SK-N-SH treated with all-trans-retinoic acid at 6 μM for 48 hours (cell line): ENCODE measurements around the gene SMIM14.

Experiments
- ATAC-seq: fragments of 200-7000 bp; cut with Tn5 transposase; 3 replicates; pipeline ENCODE4 v1.9.1; 2020; ENCODE audit warnings: mild to moderate bottlenecking, moderate library complexity
- ARNTL ChIP-seq: fragments of 450-650 bp; formaldehyde crosslinking; IDR thresholded peaks from 2 replicates; pipeline ENCODE4 v1.5.0; 2020; ENCODE audit warnings: low read depth, mild to moderate bottlenecking, moderate library complexity, borderline replicate concordance
- BACH2 ChIP-seq: fragments of 250-450 bp; sonication (Bioruptor Pico); IDR thresholded peaks from 2 replicates; pipeline ENCODE4 v1.9.0; 2021; ENCODE audit warnings: mild to moderate bottlenecking, borderline replicate concordance
- CSDC2 ChIP-seq: fragments of 250-450 bp; sonication (Bioruptor Pico); IDR thresholded peaks from 2 replicates; pipeline ENCODE4 v1.5.0; 2020; ENCODE audit warnings: mild to moderate bottlenecking, moderate library complexity
- CSRNP3 ChIP-seq: fragments of 250-450 bp; sonication (Bioruptor Pico); IDR thresholded peaks from 2 replicates; pipeline ENCODE4 v1.5.1; 2021; ENCODE audit warnings: mild to moderate bottlenecking, moderate library complexity
- GLIS3 ChIP-seq: fragments of 250-450 bp; sonication (Bioruptor Pico); IDR thresholded peaks from 2 replicates; pipeline ENCODE4 v1.5.0; 2020; ENCODE audit warnings: mild to moderate bottlenecking, moderate library complexity
- ISL1 ChIP-seq: fragments of 250-450 bp; sonication (Bioruptor Pico); IDR thresholded peaks from 2 replicates; pipeline ENCODE4 v2.1.2; 2022; ENCODE audit warnings: mild to moderate bottlenecking, moderate library complexity
- OSR1 ChIP-seq: fragments of 250-450 bp; sonication (Bioruptor Pico); IDR thresholded peaks from 2 replicates; pipeline ENCODE4 v1.8.0; 2022; ENCODE audit warnings: moderate library complexity, mild to moderate bottlenecking, inconsistent platforms
- PATZ1 ChIP-seq: fragments of 250-450 bp; sonication (Bioruptor Pico); IDR thresholded peaks from 2 replicates; pipeline ENCODE4 v1.8.0; 2020; ENCODE audit warnings: mild to moderate bottlenecking, moderate library complexity, borderline replicate concordance
- POU6F1 ChIP-seq: fragments of 250-450 bp; sonication (Bioruptor Pico); IDR thresholded peaks from 2 replicates; pipeline ENCODE4 v1.8.0; 2021; ENCODE audit warnings: low read depth, mild to moderate bottlenecking, moderate library complexity, borderline replicate concordance
- PPARA ChIP-seq: fragments of 250-450 bp; sonication (Bioruptor Pico); IDR thresholded peaks from 2 replicates; pipeline ENCODE4 v1.5.0; 2020; ENCODE audit warnings: mild to moderate bottlenecking, borderline replicate concordance
- RARB ChIP-seq: fragments of 250-450 bp; sonication (Bioruptor Pico); IDR thresholded peaks from 2 replicates; pipeline ENCODE4 v1.8.0; 2021; ENCODE audit warnings: mild to moderate bottlenecking, moderate library complexity
- SNAI2 ChIP-seq: fragments of 250-450 bp; sonication (Bioruptor Pico); IDR thresholded peaks from 2 replicates; pipeline ENCODE4 v1.5.0; 2020; ENCODE audit warnings: mild to moderate bottlenecking, moderate library complexity
- TCF4 ChIP-seq: fragments of 250-450 bp; sonication (Bioruptor Pico); IDR thresholded peaks from 2 replicates; pipeline ENCODE4 v1.8.0; 2021; ENCODE audit warnings: mild to moderate bottlenecking, moderate library complexity, borderline replicate concordance
- TOX ChIP-seq: fragments of 250-450 bp; sonication (Bioruptor Pico); IDR thresholded peaks from 2 replicates; pipeline ENCODE4 v1.8.0; 2021; ENCODE audit warnings: mild to moderate bottlenecking, moderate library complexity, borderline replicate concordance
- TSHZ2 ChIP-seq: fragments of 250-450 bp; sonication (Bioruptor Pico); IDR thresholded peaks from 2 replicates; pipeline ENCODE4 v1.5.0; 2020; ENCODE audit warnings: mild to moderate bottlenecking, moderate library complexity
- ZC3H10 ChIP-seq: fragments of 250-450 bp; sonication (Bioruptor Pico); IDR thresholded peaks from 2 replicates; pipeline ENCODE4 v1.5.1; 2021; ENCODE audit warnings: mild to moderate bottlenecking, moderate library complexity
- ZFP3 ChIP-seq: fragments of 250-450 bp; sonication (Bioruptor Pico); IDR thresholded peaks from 2 replicates; pipeline ENCODE4 v1.5.0; 2020; ENCODE audit warnings: mild to moderate bottlenecking, moderate library complexity
- ZFP30 ChIP-seq: fragments of 450-650 bp; formaldehyde crosslinking; IDR thresholded peaks from 2 replicates; pipeline ENCODE4 v1.5.0; 2022; ENCODE audit warnings: mild to moderate bottlenecking, moderate library complexity
- ZNF565 ChIP-seq: fragments of 450-650 bp; formaldehyde crosslinking; conservative IDR thresholded peaks from 2 replicates; pipeline ENCODE4 v1.5.0; 2020; ENCODE audit warnings: low read depth, mild to moderate bottlenecking, moderate library complexity
- ZNF70 ChIP-seq: fragments of 450-650 bp; formaldehyde crosslinking; IDR thresholded peaks from 2 replicates; pipeline ENCODE4 v1.5.0; 2020; ENCODE audit warnings: mild to moderate bottlenecking, moderate library complexity
- ZNF8 ChIP-seq: fragments of 450-650 bp; formaldehyde crosslinking; IDR thresholded peaks from 2 replicates; pipeline ENCODE4 v1.5.0; 2020; ENCODE audit warnings: mild to moderate bottlenecking, moderate library complexity

Gene SMIM14

DNA sequence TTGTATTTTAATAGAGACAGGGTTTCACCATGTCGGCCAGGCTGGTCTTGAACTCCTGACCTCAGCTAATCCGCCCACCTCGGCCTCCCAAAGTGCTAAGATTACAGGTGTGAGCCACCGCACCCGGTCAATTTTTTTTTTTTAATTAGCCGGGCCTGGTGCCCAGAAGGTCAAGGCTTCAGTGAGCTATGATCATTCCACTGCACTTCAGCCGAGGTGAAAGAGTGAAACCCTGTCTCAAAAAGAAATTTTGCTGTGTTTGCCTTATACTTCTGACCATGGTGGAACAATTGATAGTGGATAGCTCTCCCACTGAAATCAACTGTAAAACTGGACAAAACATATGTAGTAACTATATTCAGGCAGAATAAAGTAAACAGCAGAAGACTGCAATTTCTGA, 24.0 kb upstream of the SMIM14 start:
- no peak for TF ChIP-seq SNAI2 (CRISPR knock-in tag)
- TF ChIP-seq RARB (CRISPR knock-in tag) = no peak
- no peak for TF ChIP-seq ZFP3 (CRISPR knock-in tag)
- TF ChIP-seq, all 23 proteins: peak for 0
- ATAC-seq = no peak

DNA sequence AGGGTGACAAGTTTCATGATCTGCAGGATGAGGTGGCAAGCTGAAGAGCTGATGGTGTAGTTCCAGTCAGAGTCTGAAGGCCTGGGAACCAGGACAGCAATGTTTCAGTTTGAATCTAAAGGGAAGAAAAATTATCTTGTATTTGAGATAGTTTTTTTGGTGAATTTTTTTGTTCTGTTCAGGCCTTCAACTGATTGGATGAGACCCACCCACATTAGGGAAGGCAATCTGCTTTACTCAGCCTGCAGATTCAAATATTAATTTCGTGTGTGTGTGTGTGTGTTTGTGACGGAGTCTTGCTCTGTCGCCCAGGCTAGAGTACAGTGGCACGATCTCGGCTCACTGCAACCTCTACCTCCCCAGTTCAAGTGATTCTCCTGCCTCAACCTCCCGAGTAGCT, 22.1 kb upstream of the SMIM14 start:
- ATAC-seq = no peak
- TF ChIP-seq OSR1 (CRISPR knock-in tag) (no peak), PATZ1 (CRISPR knock-in tag) (no peak), CSDC2 (CRISPR knock-in tag) (no peak), TSHZ2 (CRISPR knock-in tag) (no peak), PPARA (no peak), TCF4 (no peak), GLIS3 (CRISPR knock-in tag) (no peak), POU6F1 (CRISPR knock-in tag) (no peak), CSRNP3 (CRISPR knock-in tag) (no peak), ZNF70 (no peak), ZNF8 (no peak), TOX (no peak), ZFP3 (CRISPR knock-in tag) (no peak), ARNTL (CRISPR knock-in tag) (no peak), ISL1 (CRISPR knock-in tag) (no peak), BACH2 (CRISPR knock-in tag) (no peak), ZC3H10 (no peak), ZFP30 (CRISPR knock-in tag) (no peak), ZNF565 (CRISPR knock-in tag) (no peak)
- TF ChIP-seq, all 23 proteins: peak for 0

DNA sequence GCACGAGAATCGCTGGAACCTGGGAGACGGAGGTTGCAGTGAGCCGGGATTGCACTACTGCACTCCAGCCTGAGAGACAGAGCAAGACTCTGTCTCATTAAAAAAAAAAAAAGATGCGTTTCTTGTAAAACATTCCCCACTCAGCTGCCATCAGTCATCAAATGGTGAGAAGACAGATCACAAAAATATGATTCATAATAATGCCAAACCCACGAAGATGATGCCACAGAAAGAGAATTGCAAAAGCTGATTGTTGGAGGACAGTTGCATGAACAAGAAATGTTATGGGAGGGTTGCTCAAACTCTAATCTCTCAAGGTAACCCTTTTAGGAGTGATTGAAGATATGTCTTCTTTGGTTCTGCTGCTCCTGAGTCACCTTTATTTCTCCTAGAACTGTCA, 21.4 kb upstream of the SMIM14 start:
- no peak for ATAC-seq
- no peak for TF ChIP-seq ZFP30 (CRISPR knock-in tag)
- no peak for TF ChIP-seq ARNTL (CRISPR knock-in tag)
- TF ChIP-seq TSHZ2 (CRISPR knock-in tag) = no peak
- TF ChIP-seq CSDC2 (CRISPR knock-in tag) = no peak
- TF ChIP-seq RARB (CRISPR knock-in tag) = no peak
